CD4-positive, alpha-beta T cell treated with Interleukin-21 for 1 hour (primary cell): ENCODE results near the gene TANGO2.

Experiments
- DNase-seq: peaks from one replicate; pipeline ENCODE4 v3.0.0-alpha.2; 2020

Gene TANGO2

GRCh38 chr22:20052309-20053259 lies 31.7 kb downstream of the TANGO2 start:
- no peak for DNase-seq

DNA sequence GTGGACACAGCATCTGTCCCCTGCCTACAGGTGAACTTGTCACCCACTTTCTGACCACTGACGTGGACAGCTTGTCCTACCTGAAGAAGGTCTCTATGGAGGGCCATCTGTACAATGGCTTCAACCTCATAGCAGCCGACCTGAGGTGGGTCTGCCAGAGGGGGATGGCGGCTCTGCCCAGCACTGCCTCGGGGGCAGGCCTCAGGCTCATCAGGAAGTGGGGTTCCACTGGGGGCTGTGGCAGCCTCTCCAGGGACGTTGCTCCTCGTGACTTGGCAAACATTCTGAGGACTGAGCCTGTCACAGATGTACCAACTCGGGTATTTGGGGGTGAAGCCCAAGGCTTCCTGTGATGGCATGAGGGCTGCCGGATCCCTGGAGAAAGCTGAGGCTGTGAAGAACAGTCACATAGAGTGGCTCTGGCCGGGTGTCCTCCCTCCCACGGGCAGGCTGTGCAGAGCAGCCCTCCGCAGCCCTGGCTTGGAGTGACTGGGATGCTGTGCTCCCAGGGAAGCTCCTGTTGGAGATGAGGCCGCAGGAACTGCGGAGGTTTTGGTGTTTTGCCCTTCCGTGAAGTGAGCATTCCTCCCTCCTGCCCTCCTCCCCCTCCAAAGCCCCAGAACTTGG lies 32.6 kb downstream of the TANGO2 start:
- no peak for DNase-seq

- DNase-seq = no peak
Measured at GRCh38 chr22:20054034-20054427, 33.1 kb downstream of the TANGO2 start.

GRCh38 chr22:20054485-20054884 lies 33.6 kb downstream of the TANGO2 start:
- no peak for DNase-seq

GRCh38 chr22:20055144-20055543 lies 34.2 kb downstream of the TANGO2 start:
- no peak for DNase-seq

GRCh38 chr22:20055654-20056053 lies 34.7 kb downstream of the TANGO2 start:
- DNase-seq = no peak

DNA sequence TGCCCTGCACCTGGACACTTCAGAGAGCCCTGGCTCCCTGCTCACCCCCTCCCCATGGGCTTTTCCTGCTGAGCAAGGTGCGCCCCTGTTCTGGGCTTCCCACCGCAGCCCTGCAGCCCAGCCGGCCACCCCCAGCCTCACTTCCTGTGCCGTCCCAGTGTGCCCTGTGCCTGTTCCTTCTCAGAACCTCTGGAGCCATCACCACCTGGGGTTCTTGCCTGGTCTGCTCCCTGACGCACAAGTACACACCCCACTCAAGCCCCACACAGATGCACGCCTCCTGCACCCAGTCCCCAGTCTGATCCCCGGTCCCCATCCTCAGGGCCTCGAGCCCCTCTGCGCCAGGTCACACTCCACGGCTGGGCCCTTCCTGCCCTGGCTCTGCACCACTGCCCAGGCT lies 35.3 kb downstream of the TANGO2 start:
- DNase-seq = no peak

- DNase-seq = no peak
Measured at GRCh38 chr22:20056696-20057386, 35.9 kb downstream of the TANGO2 start.

- DNase-seq = no peak
Measured at GRCh38 chr22:20057596-20058268, 36.8 kb downstream of the TANGO2 start.

DNA sequence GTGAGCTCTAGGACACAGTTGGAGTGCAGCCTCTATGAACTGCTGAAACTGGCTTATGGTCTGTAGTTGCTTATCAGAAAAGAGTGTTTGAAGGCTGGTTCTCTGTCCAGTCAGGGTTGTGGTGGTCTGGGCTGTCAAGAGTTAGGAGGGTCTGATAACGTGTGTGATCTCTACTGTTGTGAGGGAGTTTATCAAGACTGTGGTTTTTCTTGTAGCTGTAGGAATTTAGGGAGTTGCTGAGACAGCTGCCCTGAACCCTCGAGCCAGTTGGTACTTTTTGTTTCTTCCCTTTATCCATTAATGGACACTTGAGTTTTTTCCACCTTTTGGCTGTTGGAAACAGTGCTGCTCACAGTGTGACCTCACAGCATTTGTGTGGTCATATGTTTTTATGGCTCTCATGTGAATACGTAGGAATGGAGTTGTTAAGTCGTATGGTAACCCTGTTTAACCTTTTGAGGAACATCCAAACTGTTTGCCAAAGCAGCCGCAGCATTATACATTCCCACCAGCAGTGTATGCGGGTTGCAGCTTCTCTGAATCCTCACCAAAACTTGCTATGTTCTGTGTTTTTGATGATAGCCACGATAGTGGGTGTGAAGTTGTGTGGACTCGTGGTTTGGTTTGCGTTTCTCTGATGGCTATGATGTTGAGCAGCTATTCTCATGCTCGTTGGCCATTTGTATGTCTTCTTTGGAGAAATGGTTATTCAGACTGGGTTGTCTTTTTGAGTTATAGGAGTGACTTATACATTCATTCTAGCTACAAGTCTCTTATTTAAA lies 38.3 kb downstream of the TANGO2 start:
- no peak for DNase-seq

DNA sequence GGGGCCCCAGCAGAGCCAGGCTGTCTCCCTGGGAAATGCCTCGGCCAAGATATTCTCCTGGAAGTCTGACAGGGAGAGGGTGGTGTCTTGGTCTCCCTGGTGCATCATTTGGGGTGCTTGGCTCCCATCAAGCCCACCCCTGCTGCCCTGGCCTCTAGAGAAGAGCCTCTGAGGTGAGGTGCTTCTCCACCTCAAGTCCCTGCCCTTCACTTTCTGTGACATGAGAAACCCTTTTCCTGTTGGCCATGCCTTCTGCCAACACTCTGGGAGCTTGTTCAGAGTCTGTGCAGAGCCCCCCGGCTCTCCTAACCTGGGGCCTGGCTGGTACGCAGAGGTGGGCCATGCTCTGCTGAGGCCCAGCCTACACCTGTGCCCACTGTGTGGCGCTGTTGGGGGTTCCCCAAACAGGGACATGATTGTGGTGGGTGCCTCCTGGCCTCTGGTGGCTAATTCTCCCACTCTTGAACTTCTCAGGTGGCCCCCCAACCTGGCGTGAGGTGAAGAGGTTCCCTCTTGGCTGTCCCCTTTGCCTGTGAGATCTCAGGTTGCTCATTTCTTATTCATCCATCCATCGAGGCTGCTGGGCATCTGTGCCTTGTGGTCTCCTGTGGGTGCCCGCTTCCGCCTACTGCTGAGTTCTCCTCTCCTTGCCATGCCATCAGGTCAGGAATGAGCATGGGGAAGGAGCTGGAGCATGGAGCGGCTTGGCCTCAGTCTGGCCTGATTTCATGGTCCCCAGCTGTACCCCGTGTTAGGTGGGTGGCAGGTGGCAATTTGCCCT lies 40.0 kb downstream of the TANGO2 start:
- peak; percentile 16 for DNase-seq

- no peak for DNase-seq
Measured at GRCh38 chr22:20061481-20061861, 40.6 kb downstream of the TANGO2 start.

GRCh38 chr22:20062043-20062765 lies 41.3 kb downstream of the TANGO2 start:
- DNase-seq = no peak

GRCh38 chr22:20062766-20063083 lies 41.8 kb downstream of the TANGO2 start:
- no peak for DNase-seq

GRCh38 chr22:20063271-20064139 lies 42.6 kb downstream of the TANGO2 start:
- no peak for DNase-seq

DNA sequence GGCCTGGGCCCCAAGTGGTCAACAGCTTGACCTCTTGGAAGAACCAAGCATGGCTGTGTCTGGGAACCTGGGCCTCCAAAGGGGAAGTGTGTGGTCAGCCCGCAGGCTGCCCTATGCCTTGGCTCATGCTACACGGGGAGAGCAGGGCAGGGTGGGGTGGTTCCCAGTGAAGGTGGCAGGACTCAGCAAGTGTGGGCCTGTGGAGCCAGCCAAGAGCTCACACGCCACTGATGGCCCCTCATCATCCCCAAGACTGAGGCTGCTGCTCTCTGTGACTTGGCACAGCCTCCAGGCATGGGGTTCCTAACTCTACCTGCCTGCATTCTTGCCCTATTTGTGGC lies 43.2 kb downstream of the TANGO2 start:
- DNase-seq = no peak

- no peak for DNase-seq
Measured at GRCh38 chr22:20064545-20065262, 43.8 kb downstream of the TANGO2 start.

GRCh38 chr22:20065896-20066616 lies 45.1 kb downstream of the TANGO2 start:
- no peak for DNase-seq
